ENCODE measurements around the gene SH3BP4. TPM values are rescaled to one million over a fixed set of nuclear protein-coding genes. Genes with fewer than 3 reads are reported as not detected.

SH3BP4 gene
- total and polyA plus RNA-seq, 2 of the 13 experiments (the other 11 are each of a cell fraction or from before 2014, with no cell fraction given): 34.6 to 99.1 TPM

GRCh38 chr2:234982096-234982834 lies 30.4 kb downstream of the SH3BP4 start:
- peak overlapping the region; percentile 88 for H3K27ac ChIP-seq (ENCODE audit: extremely low read length, insufficient read depth, low read length)
- H3K36me3 ChIP-seq (replicated peaks in 1 of 2; ENCODE audit: control insufficient read depth in 1 of 2, insufficient read depth in 2 of 2, low read length in 2 of 2): peaks cover 13 to 25% of the 10 kb centered on the region in 2 experiments; a peak in 4 of 5 replicates
- peaks cover 98% of the 10 kb centered on the region for H3K4me1 ChIP-seq (ENCODE audit: insufficient read depth, low read length)
- H3K4me2 ChIP-seq (ENCODE audit: low read depth, low read length): peak overlapping the region; percentile 96
- H3K9me3 ChIP-seq (ENCODE audit: low read length): no peaks in the 10 kb centered on the region
- peak overlapping the region; percentile 41 to 64 (median 48) for H3K4me3 ChIP-seq (replicated peaks in 1 of 3; ENCODE audit: insufficient read depth in 1 of 3, low read depth in 2 of 3, low read length in 3 of 3)
- WGBS (ENCODE audit: low lambda C conversion rate): 77% methylated on average over 16 of the region's 17 CpGs
- peaks cover 100% of the 10 kb centered on the region for H3K79me2 ChIP-seq (ENCODE audit: insufficient read depth, low read length)
- H2AFZ ChIP-seq (ENCODE audit: low read length): no peak overlapping the region
- no peak for ATAC-seq
- peaks cover 87% of the 10 kb centered on the region for H4K20me1 ChIP-seq (ENCODE audit: insufficient read depth, low read length)
- DNase-seq (ENCODE audit: low spot score): no peak
- no TSS peak for BruUV-seq (replicated peaks)
- ChIA-PET POLR2A (interaction anchor here (0.8 to 10.4 kb wide), 18 partner anchors 9 to 422 kb away, joined by 3 to 268 read pairs (median 11); partner anchors contain the start of gene SH3BP4), CTCF (ENCODE audit: low intra/inter-chr PET ratio, low total read pairs) (no interaction called here)
- no peaks in the 10 kb centered on the region; a peak in 1 of 5 replicates for H3K27me3 ChIP-seq (ENCODE audit: control insufficient read depth in 1 of 2, insufficient read depth in 2 of 2, low read length in 2 of 2)
- intact Hi-C loops (cut with micrococcal nuclease; ENCODE audit: unreplicated experiment) (loop anchor here (10.0 kb wide), 1 partner anchor 427 kb away; no protein-coding TSS in a partner anchor), in situ Hi-C loops (cut with HindIII; ENCODE audit: extremely low pct_ligation_motif_present, low pct_unique_long_range_greater_than_20kb) (no loop called here)
- H3K9ac ChIP-seq (ENCODE audit: insufficient read depth, low read depth, low read length): peak overlapping the region; percentile 78
- FAIRE-seq: no peak
- TF ChIP-seq, protein P1, sequence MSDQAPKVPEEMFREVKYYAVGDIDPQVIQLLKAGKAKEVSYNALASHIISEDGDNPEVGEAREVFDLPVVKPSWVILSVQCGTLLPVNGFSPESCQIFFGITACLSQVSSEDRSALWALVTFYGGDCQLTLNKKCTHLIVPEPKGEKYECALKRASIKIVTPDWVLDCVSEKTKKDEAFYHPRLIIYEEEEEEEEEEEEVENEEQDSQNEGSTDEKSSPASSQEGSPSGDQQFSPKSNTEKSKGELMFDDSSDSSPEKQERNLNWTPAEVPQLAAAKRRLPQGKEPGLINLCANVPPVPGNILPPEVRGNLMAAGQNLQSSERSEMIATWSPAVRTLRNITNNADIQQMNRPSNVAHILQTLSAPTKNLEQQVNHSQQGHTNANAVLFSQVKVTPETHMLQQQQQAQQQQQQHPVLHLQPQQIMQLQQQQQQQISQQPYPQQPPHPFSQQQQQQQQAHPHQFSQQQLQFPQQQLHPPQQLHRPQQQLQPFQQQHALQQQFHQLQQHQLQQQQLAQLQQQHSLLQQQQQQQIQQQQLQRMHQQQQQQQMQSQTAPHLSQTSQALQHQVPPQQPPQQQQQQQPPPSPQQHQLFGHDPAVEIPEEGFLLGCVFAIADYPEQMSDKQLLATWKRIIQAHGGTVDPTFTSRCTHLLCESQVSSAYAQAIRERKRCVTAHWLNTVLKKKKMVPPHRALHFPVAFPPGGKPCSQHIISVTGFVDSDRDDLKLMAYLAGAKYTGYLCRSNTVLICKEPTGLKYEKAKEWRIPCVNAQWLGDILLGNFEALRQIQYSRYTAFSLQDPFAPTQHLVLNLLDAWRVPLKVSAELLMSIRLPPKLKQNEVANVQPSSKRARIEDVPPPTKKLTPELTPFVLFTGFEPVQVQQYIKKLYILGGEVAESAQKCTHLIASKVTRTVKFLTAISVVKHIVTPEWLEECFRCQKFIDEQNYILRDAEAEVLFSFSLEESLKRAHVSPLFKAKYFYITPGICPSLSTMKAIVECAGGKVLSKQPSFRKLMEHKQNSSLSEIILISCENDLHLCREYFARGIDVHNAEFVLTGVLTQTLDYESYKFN (CRISPR knock-in tag; conservative IDR thresholded peaks at IDR 0.05): no peak
- no peak for TF ChIP-seq KLF12 (CRISPR knock-in tag; IDR thresholded peaks at IDR 0.05; ENCODE audit: borderline replicate concordance)
- TF ChIP-seq, protein P2, sequence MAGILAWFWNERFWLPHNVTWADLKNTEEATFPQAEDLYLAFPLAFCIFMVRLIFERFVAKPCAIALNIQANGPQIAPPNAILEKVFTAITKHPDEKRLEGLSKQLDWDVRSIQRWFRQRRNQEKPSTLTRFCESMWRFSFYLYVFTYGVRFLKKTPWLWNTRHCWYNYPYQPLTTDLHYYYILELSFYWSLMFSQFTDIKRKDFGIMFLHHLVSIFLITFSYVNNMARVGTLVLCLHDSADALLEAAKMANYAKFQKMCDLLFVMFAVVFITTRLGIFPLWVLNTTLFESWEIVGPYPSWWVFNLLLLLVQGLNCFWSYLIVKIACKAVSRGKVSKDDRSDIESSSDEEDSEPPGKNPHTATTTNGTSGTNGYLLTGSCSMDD (CRISPR knock-in tag; IDR thresholded peaks at IDR 0.05): no peak
- no peak for TF ChIP-seq ZNF225 (CRISPR knock-in tag; IDR thresholded peaks at IDR 0.05)
- peak; percentile 48; the same call in 1 of the 2 replicates for TF ChIP-seq ZNF605 (CRISPR knock-in tag; IDR thresholded peaks at IDR 0.05)
- no peak for TF ChIP-seq FOXO1 (CRISPR knock-in tag; IDR thresholded peaks at IDR 0.05)
- TF ChIP-seq BRD4 (CRISPR knock-in tag; IDR thresholded peaks at IDR 0.05): no peak
- TF ChIP-seq CEBPG (CRISPR knock-in tag; IDR thresholded peaks at IDR 0.05): no peak
- TF ChIP-seq TCF7 (IDR thresholded peaks at IDR 0.05; ENCODE audit: low read depth): 0 out of 2 replicates have a peak, but pooled peaks have one; percentile 3
- TF ChIP-seq ZFP36 (IDR thresholded peaks at IDR 0.05; ENCODE audit: borderline replicate concordance, low read depth, low read length, partially characterized antibody): no peak
- no peak for TF ChIP-seq ZFP36L1 (CRISPR knock-in tag; IDR thresholded peaks at IDR 0.05)
- TF ChIP-seq, protein P3, sequence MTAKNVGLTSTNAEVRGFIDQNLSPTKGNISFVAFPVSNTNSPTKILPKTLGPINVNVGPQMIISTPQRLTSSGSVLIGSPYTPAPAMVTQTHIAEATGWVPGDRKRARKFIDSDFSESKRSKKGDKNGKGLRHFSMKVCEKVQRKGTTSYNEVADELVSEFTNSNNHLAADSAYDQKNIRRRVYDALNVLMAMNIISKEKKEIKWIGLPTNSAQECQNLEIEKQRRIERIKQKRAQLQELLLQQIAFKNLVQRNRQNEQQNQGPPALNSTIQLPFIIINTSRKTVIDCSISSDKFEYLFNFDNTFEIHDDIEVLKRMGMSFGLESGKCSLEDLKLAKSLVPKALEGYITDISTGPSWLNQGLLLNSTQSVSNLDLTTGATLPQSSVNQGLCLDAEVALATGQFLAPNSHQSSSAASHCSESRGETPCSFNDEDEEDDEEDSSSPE (CRISPR knock-in tag; IDR thresholded peaks at IDR 0.05): no peak
- no peak for TF ChIP-seq SYNCRIP (IDR thresholded peaks at IDR 0.05; ENCODE audit: insufficient read depth, low read depth, low read length)
- TF ChIP-seq NFE2L1 (CRISPR knock-in tag; IDR thresholded peaks at IDR 0.05; ENCODE audit: borderline replicate concordance): 0 out of 2 replicates have a peak, but pooled peaks have one; percentile 27
- TF ChIP-seq MED1 (CRISPR knock-in tag; IDR thresholded peaks at IDR 0.05): no peak
- TF ChIP-seq MXI1 (IDR thresholded peaks at IDR 0.05; ENCODE audit: borderline replicate concordance, low read depth, low read length): no peak
- TF ChIP-seq ZGPAT (CRISPR knock-in tag; IDR thresholded peaks at IDR 0.05): no peak

Measured in HepG2 (cell line).